Lower lobe of right lung (tissue), 2 donors: Measurements from ENCODE around the gene SNTG2. TPM values are rescaled to one million over a fixed set of nuclear protein-coding genes. Genes with fewer than 3 reads are reported as not detected.

Source experiments
- ATAC-seq, 2 donors: fragments of 200-7000 bp; cut with Tn5 transposase; one replicate each; pipeline ENCODE4 v1.9.1; 2020 to 2022; ENCODE audit warnings: mild to moderate bottlenecking in 2 of 2, moderate library complexity in 2 of 2
- DNase-seq: peaks from one replicate; pipeline ENCODE4 v3.0.0-alpha.2; 2020
- H3K27ac ChIP-seq: fragments of 200-600 bp; one replicate; pipeline ENCODE4 v1.8.0; 2022
- H3K27me3 ChIP-seq: fragments of 200-600 bp; one replicate; pipeline ENCODE4 v1.8.0; 2022; ENCODE audit warnings: low read depth
- H3K36me3 ChIP-seq: fragments of 200-600 bp; one replicate; pipeline ENCODE4 v1.8.0; 2022; ENCODE audit warnings: mild to moderate bottlenecking
- H3K4me1 ChIP-seq: fragments of 200-600 bp; one replicate; pipeline ENCODE4 v1.8.0; 2022
- H3K4me3 ChIP-seq: fragments of 200-600 bp; one replicate; pipeline ENCODE4 v1.8.0; 2022; ENCODE audit warnings: mild to moderate bottlenecking
- H3K9me3 ChIP-seq: fragments of 200-600 bp; one replicate; pipeline ENCODE4 v1.8.0; 2022
- CTCF ChIP-seq: fragments of 200-600 bp; IDR thresholded peaks from one replicate; pipeline ENCODE4 v1.8.0; 2022; ENCODE audit warnings: antibody characterized with exemption, mild to moderate bottlenecking
- intact Hi-C: fragments of 100-400 bp; cut with DNase I; formaldehyde crosslinking; loops from one replicate; pipeline ENCODE4 v1.11.0; 2022
- total RNA-seq: library from RNA; stranded (reverse); fragmentation: NEBNext Ultra II Directional; extraction: Animal tissue kit (Norgen Biotek cat#: 25700); gene quantifications from one replicate; pipeline ENCODE4 v1.2.1, GENCODE V29; 2021
- donor health status: DM: no; HTN: yes; CAD: no; lungs with severe emphysema.

Gene SNTG2
- total RNA-seq, 1 donor from 2014 or later = 1.4 TPM

- H3K9me3 ChIP-seq = no peaks in the 10 kb centered on the region
- H3K27me3 ChIP-seq = peaks cover 4% of the 10 kb centered on the region
- no peak overlapping the region for H3K27ac ChIP-seq
- no peaks in the 10 kb centered on the region for H3K36me3 ChIP-seq
- DNase-seq (no peak), ATAC-seq (peak in 1 of 2 donors; percentile 21)
- intact Hi-C loops = no loop called here
- H3K4me1 ChIP-seq = peaks cover 9% of the 10 kb centered on the region
- no peak for TF ChIP-seq CTCF
- no peak overlapping the region for H3K4me3 ChIP-seq
Observed at GRCh38 chr2:1150724-1151511, 200.3 kb downstream of the SNTG2 start.

GRCh38 chr2:1152375-1152774, 201.7 kb downstream of the SNTG2 start:
- Histone ChIP-seq H3K4me3 (no peak overlapping the region), H3K4me1 (peaks cover 9% of the 10 kb centered on the region), H3K36me3 (no peaks in the 10 kb centered on the region), H3K27me3 (peaks cover 4% of the 10 kb centered on the region), H3K9me3 (no peaks in the 10 kb centered on the region), H3K27ac (no peak overlapping the region)
- no peak for ATAC-seq
- intact Hi-C loops = no loop called here
- no peak for DNase-seq
- TF ChIP-seq CTCF = no peak

GRCh38 chr2:1153920-1154319, 203.3 kb downstream of the SNTG2 start:
- Histone ChIP-seq H3K4me1 (peaks cover 9% of the 10 kb centered on the region), H3K36me3 (no peaks in the 10 kb centered on the region), H3K9me3 (no peaks in the 10 kb centered on the region), H3K27me3 (peaks cover 4% of the 10 kb centered on the region), H3K27ac (no peak overlapping the region), H3K4me3 (no peak overlapping the region)
- DNase-seq = peak; percentile 62
- peak in 1 of 2 donors; percentile 44 for ATAC-seq
- no peak for TF ChIP-seq CTCF
- intact Hi-C loops = no loop called here

GRCh38 chr2:1154710-1155594, 204.3 kb downstream of the SNTG2 start:
- Histone ChIP-seq H3K4me1 (peaks cover 9% of the 10 kb centered on the region), H3K27ac (no peak overlapping the region), H3K36me3 (no peaks in the 10 kb centered on the region), H3K27me3 (peaks cover 4% of the 10 kb centered on the region), H3K4me3 (no peak overlapping the region), H3K9me3 (no peaks in the 10 kb centered on the region)
- no peak for TF ChIP-seq CTCF
- intact Hi-C loops = no loop called here
- DNase-seq = no peak
- ATAC-seq = no peak

GRCh38 chr2:1156059-1156458, 205.4 kb downstream of the SNTG2 start:
- Histone ChIP-seq H3K36me3 (no peaks in the 10 kb centered on the region), H3K27me3 (peaks cover 4% of the 10 kb centered on the region), H3K27ac (no peak overlapping the region), H3K4me1 (peaks cover 9% of the 10 kb centered on the region), H3K9me3 (no peaks in the 10 kb centered on the region), H3K4me3 (no peak overlapping the region)
- DNase-seq (no peak), ATAC-seq (no peak)
- intact Hi-C loops = no loop called here
- no peak for TF ChIP-seq CTCF
